Fibroblast of the aortic adventitia (primary cell): Measurements from ENCODE around the gene ELFN2. TPM values are rescaled to one million over a fixed set of nuclear protein-coding genes. Genes with fewer than 3 reads are reported as not detected.

Source experiments
- DNase-seq: peaks from one replicate; pipeline ENCODE4 v3.0.0-alpha.2; 2010; ENCODE audit warnings: low read depth
- H3K4me3 ChIP-seq: 2 replicates; pipeline ENCODE4 v1.5.1; 2011; ENCODE audit warnings: low read depth, mild to moderate bottlenecking, control low read depth, low read length, moderate library complexity
- CTCF ChIP-seq: IDR thresholded peaks from 2 replicates; pipeline ENCODE4 v1.5.1; 2011; ENCODE audit warnings: mild to moderate bottlenecking, low read length, control low read depth, inconsistent platforms; ENCODE audit not compliant: insufficient read depth
- total RNA-seq: library from RNA; depleted of rRNA; stranded (reverse); fragments of >200 nt; gene quantifications from 2 replicates; pipeline ENCODE4 v1.2.3, GENCODE V29; 2012; ENCODE audit warnings: low replicate concordance

Gene ELFN2
- total RNA-seq, 1 donor: 0.18 TPM

DNA sequence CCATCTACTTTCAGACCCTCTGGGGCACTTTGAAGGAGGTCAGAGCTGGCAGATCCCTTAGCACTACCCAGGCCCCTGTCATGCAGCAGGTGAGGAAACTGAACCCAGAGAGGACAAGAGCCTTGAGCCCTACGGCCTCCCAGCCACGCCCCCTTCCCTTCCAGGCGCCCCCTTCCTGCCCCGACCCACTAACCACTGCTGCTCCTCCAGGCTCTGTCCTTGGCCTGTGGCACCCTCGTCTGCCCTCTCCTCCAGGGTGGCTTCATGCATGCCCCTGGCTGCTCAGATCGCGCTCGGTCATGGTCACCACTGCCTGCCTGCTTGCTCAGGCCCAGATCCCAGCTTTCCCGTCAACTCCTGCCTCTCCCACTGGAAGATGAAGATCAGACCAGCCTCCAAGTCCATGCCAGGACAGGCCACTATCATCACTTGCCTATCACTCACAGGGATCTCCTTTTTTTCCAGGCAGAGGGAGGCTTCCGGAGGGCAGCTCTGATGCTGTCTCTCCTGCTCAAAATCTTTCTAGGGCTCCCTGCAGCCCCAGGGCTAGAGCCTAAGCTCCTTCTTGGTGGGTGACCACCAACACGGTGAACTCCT, 30.7 kb downstream of the ELFN2 start:
- no peak for TF ChIP-seq CTCF
- DNase-seq: no peak
- no peak overlapping the region for H3K4me3 ChIP-seq

- TF ChIP-seq CTCF: no peak
Measured at GRCh38 chr22:37394341-37394740, 32.9 kb downstream of the ELFN2 start.

GRCh38 chr22:37393746-37394145, 33.5 kb downstream of the ELFN2 start:
- no peak overlapping the region for H3K4me3 ChIP-seq
- no peak for DNase-seq
- no peak for TF ChIP-seq CTCF

More at GRCh38 chr22:37394341-37394740, 32.9 kb downstream of the ELFN2 start:
- no peak for DNase-seq
- H3K4me3 ChIP-seq: no peak overlapping the region

GRCh38 chr22:37392721-37393328, 34.5 kb downstream of the ELFN2 start:
- no peak overlapping the region for H3K4me3 ChIP-seq
- DNase-seq: no peak
- TF ChIP-seq CTCF: no peak

DNA sequence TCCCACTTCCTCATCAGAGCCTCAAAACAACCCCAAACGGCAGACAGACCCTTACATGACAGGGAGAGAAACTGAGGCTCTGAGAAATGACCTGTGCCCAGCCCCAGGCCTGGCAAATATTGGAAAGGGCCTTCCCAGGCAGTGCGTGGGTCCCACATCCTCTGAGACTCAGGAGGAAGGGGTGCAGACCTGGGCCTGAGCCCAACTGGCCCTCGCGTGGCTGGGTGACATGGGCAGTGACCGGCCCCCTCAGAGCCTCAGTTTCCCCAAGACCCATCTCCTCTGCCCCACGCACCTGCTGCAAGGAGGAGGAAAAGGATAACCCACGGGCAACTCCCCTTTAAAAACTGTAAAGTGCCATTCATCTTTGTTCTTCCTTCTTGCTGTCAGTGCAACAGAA, 35.6 kb downstream of the ELFN2 start:
- DNase-seq: no peak
- TF ChIP-seq CTCF: no peak
- H3K4me3 ChIP-seq: no peak overlapping the region

DNA sequence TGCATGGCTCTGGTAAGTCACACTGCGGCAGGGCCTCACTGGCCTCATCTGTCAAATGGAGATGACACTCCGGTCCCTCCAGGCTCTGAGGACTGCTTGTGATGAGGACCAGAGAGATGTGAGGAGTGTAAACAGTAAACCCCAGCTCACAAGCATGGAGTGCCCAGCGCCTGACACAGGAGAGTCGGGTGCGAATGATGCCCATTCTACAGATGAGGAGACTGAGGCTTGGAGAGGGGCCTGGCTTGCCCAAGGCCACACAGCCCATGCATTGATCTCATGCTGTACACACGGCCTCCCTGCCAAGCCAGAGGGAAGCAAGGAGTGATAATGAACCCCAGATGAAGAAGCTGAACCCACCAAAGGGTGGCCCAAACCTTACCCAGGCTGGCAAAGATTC, 37.2 kb downstream of the ELFN2 start:
- H3K4me3 ChIP-seq: no peak overlapping the region
- no peak for TF ChIP-seq CTCF
- DNase-seq: no peak

DNA sequence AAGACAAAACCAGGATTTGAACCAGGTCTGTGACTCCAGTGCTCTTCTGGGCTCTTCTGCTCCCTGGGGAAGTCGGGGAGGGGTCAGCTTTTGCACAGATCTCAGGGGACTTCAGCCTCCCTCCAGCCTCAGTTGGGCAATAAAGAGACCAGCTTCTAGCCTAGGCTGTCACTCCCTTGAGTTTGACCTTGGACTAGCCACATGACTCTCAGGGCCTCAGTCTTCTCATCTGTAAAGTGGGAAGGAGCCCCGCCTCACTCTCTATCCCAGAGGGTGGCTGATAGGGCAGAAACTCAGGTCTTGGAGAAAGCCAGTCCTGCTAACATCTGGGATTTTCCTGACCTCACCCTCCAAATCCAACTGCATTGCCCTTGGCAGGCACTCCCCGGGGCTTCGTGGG, 38.7 kb downstream of the ELFN2 start:
- no peak for DNase-seq
- TF ChIP-seq CTCF: no peak
- H3K4me3 ChIP-seq: no peak overlapping the region
